ENCODE data around the gene FNDC4. TPM values are rescaled to one million over a fixed set of nuclear protein-coding genes. Genes with fewer than 3 reads are reported as not detected.

FNDC4 gene
- total RNA-seq, 4 donors from 2014 or later = 4.7 to 8.0 (median 5.5) TPM

DNA sequence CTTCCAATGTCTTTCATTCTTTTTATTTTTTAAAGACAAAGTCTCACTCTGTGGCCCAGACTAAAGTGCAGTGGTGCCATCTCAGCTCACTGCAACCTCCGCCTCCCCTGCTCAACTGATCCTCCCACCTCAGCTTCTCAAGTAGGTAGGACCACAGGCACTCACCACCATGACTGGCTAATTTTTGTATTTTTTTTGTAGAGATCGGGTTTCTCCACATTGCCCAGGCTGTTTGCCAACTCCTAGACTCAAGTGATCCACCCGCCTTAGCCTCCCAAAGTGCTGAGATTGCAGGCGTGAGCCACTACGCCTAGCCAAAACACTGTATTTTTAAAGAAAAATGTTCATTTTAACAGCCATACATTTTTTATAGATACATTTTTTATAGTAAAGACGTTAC lies 14.3 kb upstream of the FNDC4 start:
- WGBS = 40% methylated on average over 6 of the region's 6 CpGs

GRCh38 chr2:27507293-27507692 lies 12.3 kb upstream of the FNDC4 start:
- Histone ChIP-seq H3K4me3 (no peak overlapping the region), H3K4me1 (no peaks in the 10 kb centered on the region), H3K9me3 (no peaks in the 10 kb centered on the region), H3K36me3 (no peaks in the 10 kb centered on the region), H3K27me3 (peaks cover 4% of the 10 kb centered on the region), H3K27ac (no peak overlapping the region)
- DNase-seq (ENCODE audit: low spot score in 2 of 2) = no peak
- TF ChIP-seq EP300 (IDR thresholded peaks at IDR 0.05) (no peak), POLR2A (IDR thresholded peaks at IDR 0.05) (no peak), POLR2AphosphoS5 (IDR thresholded peaks at IDR 0.05) (no peak), CTCF (IDR thresholded peaks at IDR 0.05) (no peak)
- 79% methylated on average over 4 of the region's 4 CpGs for WGBS

More for the DNA sequence above, 14.3 kb upstream of the FNDC4 start:
- Histone ChIP-seq H3K4me3 (no peak overlapping the region), H3K27me3 (peaks cover 4% of the 10 kb centered on the region), H3K9me3 (no peaks in the 10 kb centered on the region), H3K4me1 (no peaks in the 10 kb centered on the region), H3K27ac (no peak overlapping the region), H3K36me3 (no peaks in the 10 kb centered on the region)
- TF ChIP-seq POLR2AphosphoS5 (IDR thresholded peaks at IDR 0.05) = no peak
- TF ChIP-seq CTCF (IDR thresholded peaks at IDR 0.05) = no peak
- no peak for TF ChIP-seq POLR2A (IDR thresholded peaks at IDR 0.05)
- TF ChIP-seq EP300 (IDR thresholded peaks at IDR 0.05) = no peak
- DNase-seq (ENCODE audit: low spot score in 2 of 2) = no peak

GRCh38 chr2:27506587-27506986 lies 11.6 kb upstream of the FNDC4 start:
- Histone ChIP-seq H3K4me1 (no peaks in the 10 kb centered on the region), H3K27me3 (peaks cover 4% of the 10 kb centered on the region), H3K4me3 (no peak overlapping the region), H3K36me3 (no peaks in the 10 kb centered on the region), H3K27ac (no peak overlapping the region), H3K9me3 (no peaks in the 10 kb centered on the region)
- no peak for TF ChIP-seq CTCF (IDR thresholded peaks at IDR 0.05)
- no peak for TF ChIP-seq EP300 (IDR thresholded peaks at IDR 0.05)
- no peak for TF ChIP-seq POLR2AphosphoS5 (IDR thresholded peaks at IDR 0.05)
- no peak for TF ChIP-seq POLR2A (IDR thresholded peaks at IDR 0.05)
- WGBS = 90% methylated on average over 6 of the region's 6 CpGs
- no peak for DNase-seq (ENCODE audit: low spot score in 2 of 2)

GRCh38 chr2:27502142-27502541 lies 7.1 kb upstream of the FNDC4 start:
- TF ChIP-seq EP300 (IDR thresholded peaks at IDR 0.05) (no peak), CTCF (IDR thresholded peaks at IDR 0.05) (no peak), POLR2AphosphoS5 (IDR thresholded peaks at IDR 0.05) (no peak), POLR2A (IDR thresholded peaks at IDR 0.05) (no peak)
- no peak overlapping the region for H3K4me3 ChIP-seq
- H3K9me3 ChIP-seq = no peaks in the 10 kb centered on the region
- no peak overlapping the region for H3K27ac ChIP-seq
- no peaks in the 10 kb centered on the region for H3K27me3 ChIP-seq
- H3K36me3 ChIP-seq = no peaks in the 10 kb centered on the region
- 81% methylated on average over 4 of the region's 4 CpGs for WGBS
- DNase-seq (ENCODE audit: low spot score in 2 of 2) = no peak
- no peaks in the 10 kb centered on the region for H3K4me1 ChIP-seq

DNA sequence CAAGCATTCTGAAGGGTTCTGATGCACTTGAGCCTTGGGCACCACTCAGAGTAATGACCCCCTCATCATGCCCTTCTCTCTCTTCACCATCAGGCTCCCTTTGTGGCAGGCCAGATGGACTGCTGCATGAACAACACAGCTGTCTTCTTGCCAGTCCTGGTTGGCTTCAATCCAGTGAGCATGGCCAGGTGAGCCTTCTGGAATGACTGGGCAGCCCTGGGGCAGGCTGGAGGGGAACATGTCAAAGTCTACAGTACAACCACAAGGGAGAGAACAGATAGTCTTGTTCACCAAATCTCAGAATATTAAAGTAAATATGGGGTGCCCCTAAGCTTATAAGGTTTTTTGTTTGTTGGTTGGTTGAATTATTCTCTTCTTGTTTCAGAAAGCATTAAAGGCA lies 6.0 kb upstream of the FNDC4 start:
- H3K4me3 ChIP-seq = no peak overlapping the region
- no peak for DNase-seq (ENCODE audit: low spot score in 2 of 2)
- no peak for TF ChIP-seq CTCF (IDR thresholded peaks at IDR 0.05)
- H3K9me3 ChIP-seq = no peaks in the 10 kb centered on the region
- H3K27me3 ChIP-seq = no peaks in the 10 kb centered on the region
- H3K27ac ChIP-seq = no peak overlapping the region
- H3K36me3 ChIP-seq = no peaks in the 10 kb centered on the region
- H3K4me1 ChIP-seq = no peaks in the 10 kb centered on the region

Measured in suprapubic skin (tissue), 4 donors.